HCT116 (cell line): Measurements from ENCODE around the gene SCAANT1. TPM values are rescaled to one million over a fixed set of nuclear protein-coding genes. Genes with fewer than 3 reads are reported as not detected.

Source experiments
- ATAC-seq: fragments of 200-7000 bp; cut with Tn5 transposase; 2 replicates; pipeline ENCODE4 v1.9.1; 2020; ENCODE audit warnings: mild to moderate bottlenecking, moderate library complexity
- BruUV-seq: library from RNA; stranded (reverse); fragments of 400-500 nt; replicated peaks from 2 replicates; lab custom pipeline; 2021; lab: Mats Ljungman, UMichigan
- CTCF ChIA-PET: fragments of 300-600 bp; sonication (Branson Sonifier 250); formaldehyde crosslinking; loops from one replicate; lab custom pipeline; 2021; ENCODE audit warnings: antibody characterized with exemption; lab: Charles Lee
- POLR2A ChIA-PET: fragments of 300-600, 350-600 bp; sonication (Branson Sonifier 250); formaldehyde crosslinking; loops from one replicate; lab custom pipeline; 2021; ENCODE audit warnings: antibody characterized with exemption; lab: Charles Lee
- RAD21 ChIA-PET, 2 experiments: fragments of 300-600 bp; sonication (Branson Sonifier 250); formaldehyde crosslinking; loops; one replicate each; lab custom pipeline; 2023; ENCODE audit warnings: low total read pairs in 2 of 2; ENCODE audit not compliant: uncharacterized antibody in 2 of 2, unreplicated experiment in 2 of 2, low non-redundant PET in 1 of 2; lab: Charles Lee
- DNase-seq: peaks from one replicate; pipeline ENCODE4 v3.0.0-alpha.2; 2010; ENCODE audit warnings: low read depth, low spot score
- H2AFZ ChIP-seq: fragments of 200-600 bp; shearing (Covaris generic), sonication (generic); 2 replicates; pipeline ENCODE4 v1.6.1; 2017; ENCODE audit warnings: low read depth, mixed run types, mixed read lengths, antibody characterized with exemption, low read length; ENCODE audit not compliant: poor library complexity, severe bottlenecking
- H3K27ac ChIP-seq: 2 replicates; pipeline ENCODE4 v1.5.1; 2012; ENCODE audit warnings: low read depth, low read length
- H3K27me3 ChIP-seq: fragments of 200-600 bp; sonication (generic); 2 replicates; pipeline ENCODE4 v1.6.1; 2016; ENCODE audit warnings: mixed run types, low read length, mixed read lengths; ENCODE audit not compliant: insufficient read depth
- H3K36me3 ChIP-seq, 2 experiments: fragments of 200-500 bp in 1 of 2; fragments of 200-600 bp in 1 of 2; sonication (Bioruptor generic) in 1 of 2; sonication (generic) in 1 of 2; 2 replicates each; pipeline versions ENCODE4 v1.5.1 to v1.6.1; 2014 to 2016; ENCODE audit warnings: low read length in 2 of 2, inconsistent platforms in 1 of 2, mixed read lengths in 1 of 2, mixed run types in 1 of 2; ENCODE audit not compliant: insufficient read depth in 2 of 2, control insufficient read depth in 1 of 2
- H3K4me1 ChIP-seq, 2 experiments: fragments of 200-600 bp in 1 of 2; sonication (generic) in 1 of 2; 2 replicates each; pipeline versions ENCODE4 v1.5.1 to v1.6.1; 2012 to 2017; ENCODE audit warnings: low read length in 2 of 2, inconsistent platforms in 1 of 2, mild to moderate bottlenecking in 1 of 2, mixed read lengths in 1 of 2, mixed run types in 1 of 2, moderate library complexity in 1 of 2; ENCODE audit not compliant: insufficient read depth in 2 of 2, control insufficient read depth in 1 of 2
- H3K4me2 ChIP-seq: fragments of 200-600 bp; sonication (generic); 2 replicates; pipeline ENCODE4 v1.6.1; 2017; ENCODE audit warnings: mixed run types, low read length, mixed read lengths
- H3K4me3 ChIP-seq, 2 experiments: fragments of 200-600 bp in 1 of 2; sonication (generic) in 1 of 2; replicated peaks in 1 of 2; 2 replicates each; pipeline ENCODE4 v1.5.1; 2011 to 2016; ENCODE audit warnings: low read length in 2 of 2, control low read depth in 1 of 2, low read depth in 1 of 2, mild to moderate bottlenecking in 1 of 2, mixed read lengths in 1 of 2, mixed run types in 1 of 2
- H3K79me2 ChIP-seq: fragments of 200-600 bp; sonication (generic); 2 replicates; pipeline ENCODE4 v1.6.1; 2017; ENCODE audit warnings: mild to moderate bottlenecking, mixed run types, low read length, moderate library complexity, mixed read lengths; ENCODE audit not compliant: insufficient read depth
- H3K9ac ChIP-seq: fragments of 200-600 bp; sonication (generic); 2 replicates; pipeline ENCODE4 v1.6.1; 2016; ENCODE audit warnings: low read length, mixed read lengths
- H3K9me2 ChIP-seq: fragments of 200-600 bp; sonication (generic), shearing (Covaris generic); 2 replicates; pipeline ENCODE4 v1.6.1; 2017; ENCODE audit warnings: mixed run types, mild to moderate bottlenecking, moderate library complexity; ENCODE audit not compliant: insufficient read depth
- H3K9me3 ChIP-seq, 2 experiments: fragments of 200-500 bp in 1 of 2; fragments of 200-600 bp in 1 of 2; sonication (Bioruptor generic) in 1 of 2; sonication (generic) in 1 of 2; 2 replicates each; pipeline ENCODE4 v1.6.1; 2014 to 2017; ENCODE audit warnings: low read length in 2 of 2, mixed read lengths in 2 of 2, inconsistent platforms in 1 of 2, low read depth in 1 of 2, mild to moderate bottlenecking in 1 of 2, mixed run types in 1 of 2, moderate library complexity in 1 of 2; ENCODE audit not compliant: control insufficient read depth in 1 of 2, insufficient read depth in 1 of 2
- H4K20me1 ChIP-seq: fragments of 200-600 bp; sonication (generic), shearing (Covaris generic); 2 replicates; pipeline ENCODE4 v1.6.1; 2017; ENCODE audit warnings: mixed run types, mild to moderate bottlenecking, moderate library complexity; ENCODE audit not compliant: insufficient read depth
- CEBPB ChIP-seq: IDR thresholded peaks from 2 replicates; pipeline ENCODE4 v1.6.1; 2012; ENCODE audit warnings: low read depth
- CTCF ChIP-seq, 3 experiments: fragments of 200-600 bp in 1 of 3; sonication (generic) in 1 of 3; IDR thresholded peaks in 2 of 3; conservative IDR thresholded peaks in 1 of 3; 2 replicates each; pipeline ENCODE4 v1.5.1; 2012 to 2017; ENCODE audit warnings: low read depth in 2 of 3, low read length in 2 of 3, antibody characterized with exemption in 1 of 3, borderline replicate concordance in 1 of 3, control low read depth in 1 of 3, mild to moderate bottlenecking in 1 of 3, mixed read lengths in 1 of 3, mixed run types in 1 of 3, moderate library complexity in 1 of 3; ENCODE audit not compliant: insufficient read depth in 1 of 3
- ELF1 ChIP-seq: IDR thresholded peaks from 2 replicates; pipeline ENCODE4 v1.6.1; 2012; ENCODE audit warnings: low read depth, borderline replicate concordance
- EZH2phosphoT487 ChIP-seq: fragments of 200-600 bp; IDR thresholded peaks from 2 replicates; pipeline ENCODE4 v1.6.1; 2018; ENCODE audit warnings: antibody characterized with exemption, borderline replicate concordance
- JUND ChIP-seq: IDR thresholded peaks from 2 replicates; pipeline ENCODE4 v1.6.1; 2012
- MAX ChIP-seq: IDR thresholded peaks from 2 replicates; pipeline ENCODE4 v1.6.1; 2012
- POLR2AphosphoS5 ChIP-seq: IDR thresholded peaks from 2 replicates; pipeline ENCODE4 v1.6.1; 2011; ENCODE audit warnings: mild to moderate bottlenecking, low read depth, low read length, moderate library complexity
- RAD21 ChIP-seq: IDR thresholded peaks from 2 replicates; pipeline ENCODE4 v1.6.1; 2012; ENCODE audit warnings: low read depth, mild to moderate bottlenecking
- SRF ChIP-seq: IDR thresholded peaks from 2 replicates; pipeline ENCODE4 v1.6.1; 2012; ENCODE audit warnings: low read depth
- TCF7L2 ChIP-seq: IDR thresholded peaks from 2 replicates; pipeline ENCODE4 v1.7.0; 2011; ENCODE audit warnings: borderline replicate concordance, inconsistent platforms; ENCODE audit not compliant: insufficient read depth, insufficient read length; ENCODE audit errors: extremely low read depth
- YY1 ChIP-seq: IDR thresholded peaks from 2 replicates; pipeline ENCODE4 v1.6.1; 2011; ENCODE audit warnings: low read length, low read depth, moderate library complexity, mild to moderate bottlenecking; ENCODE audit not compliant: insufficient replicate concordance; ENCODE audit errors: extremely low read depth
- ZBTB33 ChIP-seq: IDR thresholded peaks from 2 replicates; pipeline ENCODE4 v1.6.1; 2011; ENCODE audit warnings: mild to moderate bottlenecking, low read length, moderate library complexity; ENCODE audit not compliant: insufficient replicate concordance; ENCODE audit errors: extremely low read depth
- ZFX ChIP-seq: fragments of 450-650 bp; IDR thresholded peaks from 2 replicates; pipeline ENCODE4 v1.6.1; 2017
- intact Hi-C: fragments of 100-400 bp; cut with micrococcal nuclease; formaldehyde crosslinking; loops from 2 replicates; pipeline ENCODE4 v1.10.0; 2022
- total RNA-seq: library from RNA; stranded (reverse); gene quantifications from one replicate; pipeline ENCODE4 v1.2.1, GENCODE V29; 2021; ENCODE audit not compliant: unreplicated experiment

The SCAANT1 gene
- total RNA-seq, 1 experiment from 2014 or later: not detected

GRCh38 chr3:63910001-63910400 is 2.2 kb downstream of the SCAANT1 start:
- Histone ChIP-seq H3K9me3 (no peaks in the 10 kb centered on the region), H3K9me2 (no peaks in the 10 kb centered on the region), H3K4me3 (no peak overlapping the region), H3K4me2 (no peak overlapping the region), H3K27ac (no peak overlapping the region), H3K36me3 (no peaks in the 10 kb centered on the region), H3K4me1 (peaks cover 12 to 25% of the 10 kb centered on the region in 2 experiments; a peak in 3 of 4 replicates), H3K9ac (no peak overlapping the region)
- no peak for ATAC-seq
- BruUV-seq: no TSS peak
- ChIA-PET CTCF (no interaction called here), POLR2A (no interaction called here)
- TF ChIP-seq POLR2AphosphoS5 (no peak), ZBTB33 (no peak), SRF (no peak), ZFX (no peak), EZH2phosphoT487 (no peak), TCF7L2 (no peak), MAX (no peak), ELF1 (no peak), JUND (no peak), YY1 (no peak), RAD21 (no peak), CTCF (IDR thresholded peaks at IDR 0.05 in 2 of 3, conservative IDR thresholded peaks at IDR 0.05 in 1 of 3; ENCODE audit: borderline replicate concordance in 1 of 3, insufficient read depth in 1 of 3, low read depth in 2 of 3, low read length in 2 of 3) (no peak), CEBPB (no peak)
- TF ChIP-seq, all 23 proteins: peak for 0
- DNase-seq: no peak
- intact Hi-C loops: loop anchor here (5.0 kb wide), 1 partner anchor 48 kb away; the partner anchor contains the start of genes ATXN7 and THOC7
- H3K79me2 ChIP-seq: peaks cover 35% of the 10 kb centered on the region
- RAD21 ChIA-PET: no interaction called here
- no peak overlapping the region for H2AFZ ChIP-seq
- no peaks in the 10 kb centered on the region for H3K27me3 ChIP-seq
- no peaks in the 10 kb centered on the region for H4K20me1 ChIP-seq
